ENCODE results near the gene WDFY4.

The WDFY4 gene

GRCh38 chr10:48722153-48723145 lies 37.8 kb downstream of the WDFY4 start:
- H3K4me3 ChIP-seq (ENCODE audit: low read depth, low read length): no peak overlapping the region
- no peaks in the 10 kb centered on the region for H3K4me1 ChIP-seq
- DNase-seq: no peak
- H3K9me3 ChIP-seq: no peaks in the 10 kb centered on the region
- no peaks in the 10 kb centered on the region for H3K27me3 ChIP-seq
- TF ChIP-seq, protein P1, sequence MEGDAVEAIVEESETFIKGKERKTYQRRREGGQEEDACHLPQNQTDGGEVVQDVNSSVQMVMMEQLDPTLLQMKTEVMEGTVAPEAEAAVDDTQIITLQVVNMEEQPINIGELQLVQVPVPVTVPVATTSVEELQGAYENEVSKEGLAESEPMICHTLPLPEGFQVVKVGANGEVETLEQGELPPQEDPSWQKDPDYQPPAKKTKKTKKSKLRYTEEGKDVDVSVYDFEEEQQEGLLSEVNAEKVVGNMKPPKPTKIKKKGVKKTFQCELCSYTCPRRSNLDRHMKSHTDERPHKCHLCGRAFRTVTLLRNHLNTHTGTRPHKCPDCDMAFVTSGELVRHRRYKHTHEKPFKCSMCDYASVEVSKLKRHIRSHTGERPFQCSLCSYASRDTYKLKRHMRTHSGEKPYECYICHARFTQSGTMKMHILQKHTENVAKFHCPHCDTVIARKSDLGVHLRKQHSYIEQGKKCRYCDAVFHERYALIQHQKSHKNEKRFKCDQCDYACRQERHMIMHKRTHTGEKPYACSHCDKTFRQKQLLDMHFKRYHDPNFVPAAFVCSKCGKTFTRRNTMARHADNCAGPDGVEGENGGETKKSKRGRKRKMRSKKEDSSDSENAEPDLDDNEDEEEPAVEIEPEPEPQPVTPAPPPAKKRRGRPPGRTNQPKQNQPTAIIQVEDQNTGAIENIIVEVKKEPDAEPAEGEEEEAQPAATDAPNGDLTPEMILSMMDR (IDR thresholded peaks at IDR 0.05; ENCODE audit: low read depth, low read length): no peak
- H3K36me3 ChIP-seq: no peaks in the 10 kb centered on the region

DNA sequence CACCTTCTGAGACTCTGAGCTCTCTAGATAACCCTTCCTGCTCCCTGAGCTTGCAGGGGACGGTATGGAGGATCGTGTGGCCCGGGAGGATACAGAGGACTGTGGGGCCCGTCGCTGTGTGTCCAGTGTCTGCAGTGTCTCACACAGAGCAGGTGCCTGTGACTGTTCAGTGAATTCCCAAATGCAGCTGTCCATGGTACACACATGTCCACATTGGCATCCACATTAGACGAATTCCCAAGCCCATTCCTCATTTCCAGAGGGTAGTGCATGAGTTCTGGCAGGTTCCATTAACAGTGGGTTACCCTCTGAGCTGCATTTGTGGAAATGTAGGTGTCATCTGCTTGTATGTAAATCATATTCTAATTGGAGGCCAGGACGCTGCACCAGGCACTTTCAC lies 39.5 kb downstream of the WDFY4 start:
- DNase-seq: no peak
- H3K9me3 ChIP-seq: no peaks in the 10 kb centered on the region
- H3K36me3 ChIP-seq: no peaks in the 10 kb centered on the region
- peaks cover 2% of the 10 kb centered on the region; the same call in 1 of the 2 replicates for H3K27me3 ChIP-seq
- H3K4me3 ChIP-seq (ENCODE audit: low read depth, low read length): no peak overlapping the region
- TF ChIP-seq, protein P1 (IDR thresholded peaks at IDR 0.05; ENCODE audit: low read depth, low read length): no peak
- no peaks in the 10 kb centered on the region for H3K4me1 ChIP-seq

DNA sequence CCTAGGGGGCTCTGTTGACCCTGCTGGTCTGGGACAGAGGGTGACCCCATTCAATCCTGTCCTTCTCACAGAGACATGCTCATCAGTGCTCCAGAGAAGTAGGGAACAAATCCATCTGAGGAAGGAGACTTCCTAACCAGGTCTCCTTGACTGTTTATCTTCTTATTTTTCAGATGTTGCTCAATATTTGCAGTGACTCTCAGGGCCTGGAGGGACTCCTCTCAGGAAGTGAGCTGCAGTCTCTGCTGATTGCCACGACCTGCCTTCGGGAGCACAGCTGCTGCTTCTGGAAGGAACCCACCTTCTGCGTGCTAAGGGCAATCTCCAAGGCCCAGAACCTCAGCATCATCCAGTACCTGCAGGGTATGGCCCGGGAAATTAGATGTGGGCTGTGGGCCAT lies 41.0 kb downstream of the WDFY4 start:
- Histone ChIP-seq H3K4me1 (no peaks in the 10 kb centered on the region), H3K4me3 (ENCODE audit: low read depth, low read length) (no peak overlapping the region), H3K27me3 (peaks cover 2% of the 10 kb centered on the region; the same call in 1 of the 2 replicates), H3K36me3 (no peaks in the 10 kb centered on the region), H3K9me3 (no peaks in the 10 kb centered on the region)
- TF ChIP-seq, protein P1 (IDR thresholded peaks at IDR 0.05; ENCODE audit: low read depth, low read length): no peak
- no peak for DNase-seq

DNA sequence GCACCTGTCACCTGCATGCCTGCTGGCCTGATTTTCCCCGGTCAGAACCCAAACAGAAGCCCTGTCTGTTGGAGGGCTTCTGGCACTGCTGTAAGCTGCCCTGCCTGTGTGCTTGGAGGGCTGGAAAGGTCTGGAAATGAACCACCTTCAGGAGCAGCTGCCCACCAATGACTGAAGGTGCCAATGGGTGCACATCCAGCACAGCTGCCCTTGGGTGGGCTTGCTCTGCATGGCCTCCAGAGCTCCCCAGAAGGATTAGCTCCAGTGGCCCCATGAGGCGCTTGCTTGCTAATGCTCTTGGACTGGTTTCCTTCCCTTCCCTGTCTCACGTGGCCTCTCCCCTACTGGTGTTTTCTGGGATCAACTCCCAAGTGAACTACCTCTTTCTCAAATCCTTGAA lies 43.2 kb downstream of the WDFY4 start:
- H3K9me3 ChIP-seq: no peaks in the 10 kb centered on the region
- H3K4me1 ChIP-seq: no peaks in the 10 kb centered on the region
- no peak for DNase-seq
- peaks cover 2% of the 10 kb centered on the region; the same call in 1 of the 2 replicates for H3K27me3 ChIP-seq
- H3K4me3 ChIP-seq (ENCODE audit: low read depth, low read length): no peak overlapping the region
- TF ChIP-seq, protein P1 (IDR thresholded peaks at IDR 0.05; ENCODE audit: low read depth, low read length): no peak
- H3K36me3 ChIP-seq: no peaks in the 10 kb centered on the region

DNA sequence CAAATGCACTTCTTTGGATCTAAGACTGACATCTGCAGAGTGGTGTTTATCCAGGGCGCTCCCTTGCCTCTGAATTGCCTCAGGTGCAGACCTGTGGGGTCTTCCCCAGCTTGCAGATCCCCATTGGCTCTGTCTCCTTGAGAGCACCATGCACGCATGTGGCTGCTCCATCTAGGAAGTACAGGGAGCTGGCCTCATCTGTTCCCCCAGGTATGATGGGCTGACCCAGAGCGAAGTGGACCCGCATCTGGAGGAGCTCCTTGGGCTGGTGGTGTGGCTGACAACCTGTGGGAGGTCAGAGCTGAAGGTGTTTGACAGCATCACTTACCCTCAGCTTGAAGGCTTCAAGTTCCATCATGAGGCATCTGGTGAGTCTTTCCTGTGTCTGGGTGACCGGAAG lies 44.5 kb downstream of the WDFY4 start:
- H3K4me3 ChIP-seq (ENCODE audit: low read depth, low read length): no peak overlapping the region
- no peaks in the 10 kb centered on the region for H3K4me1 ChIP-seq
- TF ChIP-seq, protein P1 (IDR thresholded peaks at IDR 0.05; ENCODE audit: low read depth, low read length): no peak
- no peaks in the 10 kb centered on the region for H3K9me3 ChIP-seq
- H3K36me3 ChIP-seq: no peaks in the 10 kb centered on the region
- peaks cover 2% of the 10 kb centered on the region; the same call in 1 of the 2 replicates for H3K27me3 ChIP-seq
- DNase-seq: no peak

DNA sequence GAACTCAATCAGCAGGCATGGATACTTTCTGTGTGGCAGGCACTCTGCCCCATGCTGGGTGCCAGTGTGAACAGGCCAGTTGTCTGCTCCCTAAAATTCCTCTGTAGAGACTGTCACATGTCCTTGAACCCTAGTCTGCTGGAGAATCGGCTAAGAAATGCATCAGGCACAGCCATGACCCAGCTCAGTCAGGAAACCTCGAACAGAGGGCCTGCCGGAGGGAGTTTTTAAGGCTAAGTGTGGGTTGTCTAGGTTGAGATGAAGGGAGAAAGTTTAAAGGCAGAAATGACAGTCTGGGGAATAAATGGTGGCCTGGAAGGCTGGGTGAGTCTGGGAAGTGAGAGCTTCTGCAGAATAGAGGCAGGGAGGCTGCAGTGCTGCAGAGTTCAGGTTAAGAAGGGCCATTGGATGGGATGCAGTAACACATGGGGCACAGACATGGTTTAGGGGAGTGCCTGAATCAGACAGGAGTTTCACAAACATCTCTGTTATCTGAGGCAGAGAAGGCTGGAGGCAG lies 45.3 kb downstream of the WDFY4 start:
- no peaks in the 10 kb centered on the region for H3K36me3 ChIP-seq
- TF ChIP-seq, protein P1 (IDR thresholded peaks at IDR 0.05; ENCODE audit: low read depth, low read length): no peak
- no peaks in the 10 kb centered on the region for H3K4me1 ChIP-seq
- peaks cover 2% of the 10 kb centered on the region; the same call in 1 of the 2 replicates for H3K27me3 ChIP-seq
- no peak for DNase-seq
- no peak overlapping the region for H3K4me3 ChIP-seq (ENCODE audit: low read depth, low read length)
- no peaks in the 10 kb centered on the region for H3K9me3 ChIP-seq
